GM12874 (cell line): Measurements from ENCODE around the gene OARD1.

ENCODE experiments used
- TF ChIP-seq, protein P1 (sequence below): IDR thresholded peaks from 2 replicates; pipeline ENCODE4 v1.5.1; 2011; ENCODE audit warnings: low read depth, mild to moderate bottlenecking, control low read depth, low read length, moderate library complexity; ENCODE audit not compliant: insufficient read depth

The OARD1 gene

GRCh38 chr6:41053041-41053440, 19.1 kb downstream of the OARD1 start, which contains the start of gene APOBEC2:
APOBEC2 (plus strand) TSS chr6:41053202; CDS start chr6:41053348, 146 bp downstream.
- TF ChIP-seq, protein P1, sequence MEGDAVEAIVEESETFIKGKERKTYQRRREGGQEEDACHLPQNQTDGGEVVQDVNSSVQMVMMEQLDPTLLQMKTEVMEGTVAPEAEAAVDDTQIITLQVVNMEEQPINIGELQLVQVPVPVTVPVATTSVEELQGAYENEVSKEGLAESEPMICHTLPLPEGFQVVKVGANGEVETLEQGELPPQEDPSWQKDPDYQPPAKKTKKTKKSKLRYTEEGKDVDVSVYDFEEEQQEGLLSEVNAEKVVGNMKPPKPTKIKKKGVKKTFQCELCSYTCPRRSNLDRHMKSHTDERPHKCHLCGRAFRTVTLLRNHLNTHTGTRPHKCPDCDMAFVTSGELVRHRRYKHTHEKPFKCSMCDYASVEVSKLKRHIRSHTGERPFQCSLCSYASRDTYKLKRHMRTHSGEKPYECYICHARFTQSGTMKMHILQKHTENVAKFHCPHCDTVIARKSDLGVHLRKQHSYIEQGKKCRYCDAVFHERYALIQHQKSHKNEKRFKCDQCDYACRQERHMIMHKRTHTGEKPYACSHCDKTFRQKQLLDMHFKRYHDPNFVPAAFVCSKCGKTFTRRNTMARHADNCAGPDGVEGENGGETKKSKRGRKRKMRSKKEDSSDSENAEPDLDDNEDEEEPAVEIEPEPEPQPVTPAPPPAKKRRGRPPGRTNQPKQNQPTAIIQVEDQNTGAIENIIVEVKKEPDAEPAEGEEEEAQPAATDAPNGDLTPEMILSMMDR, result no peak

DNA sequence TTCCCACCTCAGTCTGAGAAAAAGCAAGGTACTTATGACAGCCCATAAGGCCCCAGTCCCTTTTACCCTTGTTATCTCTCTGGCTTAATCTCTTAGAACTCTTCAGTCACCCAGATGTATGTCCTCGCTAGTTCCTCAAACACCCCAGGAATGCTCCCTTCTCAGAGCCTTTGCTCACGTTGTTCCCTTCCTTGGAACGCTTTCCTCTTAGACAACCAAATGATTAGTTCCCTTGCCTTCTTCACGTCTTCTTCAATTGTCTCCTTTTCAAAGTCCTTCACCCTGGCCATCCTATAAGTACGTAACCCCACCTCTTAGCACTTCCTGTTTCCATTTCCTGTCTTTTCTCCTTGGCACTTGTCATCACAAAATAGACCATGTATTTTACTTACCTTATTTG, 20.3 kb downstream of the OARD1 start:
- TF ChIP-seq, protein P1, result no peak

DNA sequence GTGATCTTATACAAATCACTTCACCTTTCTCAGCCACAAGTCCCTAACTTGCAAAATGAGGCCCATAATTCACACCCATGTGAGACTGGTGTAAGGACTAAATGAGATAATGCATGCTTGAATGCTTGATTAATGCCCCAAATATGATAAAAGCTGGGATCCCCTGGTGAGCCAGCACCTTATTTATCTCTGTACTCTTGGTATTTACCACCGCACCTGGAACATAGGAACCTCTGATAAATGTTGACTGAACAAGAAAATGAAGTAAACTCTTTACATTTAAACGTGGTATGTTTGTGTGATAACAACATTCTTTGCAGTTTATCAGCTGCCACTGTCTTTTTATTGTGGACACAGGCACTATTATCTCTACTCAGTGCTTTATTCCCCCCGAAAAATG, 21.6 kb downstream of the OARD1 start:
- TF ChIP-seq, protein P1, result no peak

GRCh38 chr6:41049955-41050354, 22.2 kb downstream of the OARD1 start:
- TF ChIP-seq, protein P1, result no peak

- TF ChIP-seq, protein P1, result no peak
Observed at GRCh38 chr6:41049521-41049920, 22.6 kb downstream of the OARD1 start.

GRCh38 chr6:41047745-41048732, 24.1 kb downstream of the OARD1 start:
- TF ChIP-seq, protein P1, result no peak

DNA sequence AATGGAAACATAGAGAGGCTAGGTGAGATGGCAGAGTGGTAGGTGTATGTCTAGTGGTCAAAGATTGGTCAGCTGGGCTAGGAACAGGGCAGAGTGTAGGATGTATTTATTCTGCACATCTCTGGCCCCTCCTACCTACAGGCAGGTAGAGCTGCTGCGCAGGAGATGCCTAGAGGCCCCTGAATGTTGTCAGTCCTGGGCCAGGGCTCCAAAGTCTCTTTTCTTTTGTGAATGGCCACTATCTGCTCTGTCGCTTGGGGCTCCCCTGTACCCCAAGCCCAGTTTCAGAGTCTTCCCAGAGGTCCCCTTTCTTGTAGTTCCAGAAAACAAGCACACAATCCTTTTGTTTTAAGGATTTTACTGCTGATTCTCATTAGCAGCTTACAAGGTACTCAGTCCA, 24.9 kb downstream of the OARD1 start:
- TF ChIP-seq, protein P1, result no peak
